Measurements from ENCODE around the gene ZKSCAN8. TPM values are rescaled to one million over a fixed set of nuclear protein-coding genes. Genes with fewer than 3 reads are reported as not detected.

ZKSCAN8 gene
- total RNA-seq, 1 donor from 2014 or later = 25.1 TPM

DNA sequence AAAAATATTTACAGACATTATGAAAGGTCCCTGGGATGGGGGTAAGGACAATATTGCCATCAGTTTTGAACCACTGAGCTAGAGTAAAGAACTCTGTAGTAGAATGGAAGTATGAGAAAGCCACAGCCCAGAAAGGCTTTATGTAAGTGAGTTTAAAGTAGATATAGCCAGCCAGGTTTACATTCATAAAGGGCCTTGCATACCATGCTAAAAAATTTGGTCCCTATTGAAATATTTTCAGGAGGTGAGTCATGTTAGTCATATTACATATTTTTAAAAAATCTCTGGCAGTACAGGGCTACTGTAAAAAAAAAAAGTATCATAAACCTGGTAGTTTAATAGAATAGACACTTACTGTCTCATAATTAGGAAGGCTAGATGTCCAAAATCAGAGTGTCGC, 3.5 kb downstream of the ZKSCAN8 start:
- Mint-ChIP-seq H3K27me3 (ENCODE audit: low read depth, unreplicated experiment) (no peaks in the 10 kb centered on the region), H3K9me3 (ENCODE audit: unreplicated experiment) (no peaks in the 10 kb centered on the region), H3K4me1 (ENCODE audit: low read depth, unreplicated experiment) (peaks cover 14% of the 10 kb centered on the region), H3K4me3 (ENCODE audit: unreplicated experiment) (no peak overlapping the region), H3K36me3 (ENCODE audit: low read depth, unreplicated experiment) (peaks cover 7% of the 10 kb centered on the region), H3K27ac (ENCODE audit: unreplicated experiment) (no peak overlapping the region)
- Histone ChIP-seq H2AFZ (ENCODE audit: low read depth, low read length) (no peak overlapping the region), H3K9ac (ENCODE audit: low read length) (no peak overlapping the region), H3K9me3 (ENCODE audit: insufficient read depth, low read depth, low read length) (no peaks in the 10 kb centered on the region), H3K79me2 (ENCODE audit: insufficient read depth, low read length) (peaks cover 65% of the 10 kb centered on the region), H3K4me1 (ENCODE audit: insufficient read depth, low read length) (no peaks in the 10 kb centered on the region), H3K4me2 (ENCODE audit: low read length) (no peak overlapping the region), H3K36me3 (ENCODE audit: insufficient read depth, low read length) (peaks cover 30% of the 10 kb centered on the region), H3K27me3 (ENCODE audit: insufficient read depth, low read length) (no peaks in the 10 kb centered on the region), H3K4me3 (ENCODE audit: insufficient read depth, low read depth, low read length) (no peak overlapping the region), H4K20me1 (ENCODE audit: insufficient read depth, low read length) (peaks cover 13% of the 10 kb centered on the region), H3K27ac (ENCODE audit: low read depth, low read length) (no peak overlapping the region)
- FAIRE-seq = no peak
- no peak for TF ChIP-seq EZH2 (IDR thresholded peaks at IDR 0.05; ENCODE audit: insufficient read depth, low read length)
- no peak for TF ChIP-seq CTCF (IDR thresholded peaks at IDR 0.05; ENCODE audit: insufficient read depth, low read depth, low read length)
- DNase-seq (ENCODE audit: low read depth) = no peak

GRCh38 chr6:28152531-28152930, 10.8 kb downstream of the ZKSCAN8 start:
- Mint-ChIP-seq H3K4me3 (ENCODE audit: unreplicated experiment) (no peak overlapping the region), H3K27ac (ENCODE audit: unreplicated experiment) (no peak overlapping the region), H3K36me3 (ENCODE audit: low read depth, unreplicated experiment) (peaks cover 55% of the 10 kb centered on the region), H3K9me3 (ENCODE audit: unreplicated experiment) (peaks cover 10% of the 10 kb centered on the region), H3K4me1 (ENCODE audit: low read depth, unreplicated experiment) (no peaks in the 10 kb centered on the region), H3K27me3 (ENCODE audit: low read depth, unreplicated experiment) (no peaks in the 10 kb centered on the region)
- H3K4me2 ChIP-seq (ENCODE audit: low read length) = no peak overlapping the region
- no peaks in the 10 kb centered on the region for H3K4me1 ChIP-seq (ENCODE audit: insufficient read depth, low read length)
- peaks cover 13% of the 10 kb centered on the region for H3K79me2 ChIP-seq (ENCODE audit: insufficient read depth, low read length)
- no peak overlapping the region for H3K9ac ChIP-seq (ENCODE audit: low read length)
- no peak for TF ChIP-seq EZH2 (IDR thresholded peaks at IDR 0.05; ENCODE audit: insufficient read depth, low read length)
- H3K36me3 ChIP-seq (ENCODE audit: insufficient read depth, low read length) = peaks cover 78% of the 10 kb centered on the region
- DNase-seq (ENCODE audit: low read depth) (no peak), FAIRE-seq (no peak)
- H3K4me3 ChIP-seq (ENCODE audit: insufficient read depth, low read depth, low read length) = no peak overlapping the region
- H3K9me3 ChIP-seq (ENCODE audit: insufficient read depth, low read depth, low read length) = peaks cover 29% of the 10 kb centered on the region
- no peaks in the 10 kb centered on the region for H4K20me1 ChIP-seq (ENCODE audit: insufficient read depth, low read length)
- no peak overlapping the region for H2AFZ ChIP-seq (ENCODE audit: low read depth, low read length)
- no peaks in the 10 kb centered on the region for H3K27me3 ChIP-seq (ENCODE audit: insufficient read depth, low read length)
- H3K27ac ChIP-seq (ENCODE audit: low read depth, low read length) = no peak overlapping the region

- Mint-ChIP-seq H3K4me1 (ENCODE audit: low read depth, unreplicated experiment) (no peaks in the 10 kb centered on the region), H3K9me3 (ENCODE audit: unreplicated experiment) (peaks cover 10% of the 10 kb centered on the region), H3K36me3 (ENCODE audit: low read depth, unreplicated experiment) (peaks cover 55% of the 10 kb centered on the region), H3K27ac (ENCODE audit: unreplicated experiment) (no peak overlapping the region), H3K27me3 (ENCODE audit: low read depth, unreplicated experiment) (no peaks in the 10 kb centered on the region), H3K4me3 (ENCODE audit: unreplicated experiment) (no peak overlapping the region)
- no peaks in the 10 kb centered on the region for H3K4me1 ChIP-seq (ENCODE audit: insufficient read depth, low read length)
- H3K4me2 ChIP-seq (ENCODE audit: low read length) = no peak overlapping the region
- no peaks in the 10 kb centered on the region for H3K27me3 ChIP-seq (ENCODE audit: insufficient read depth, low read length)
- H3K36me3 ChIP-seq (ENCODE audit: insufficient read depth, low read length) = peaks cover 73% of the 10 kb centered on the region
- H3K79me2 ChIP-seq (ENCODE audit: insufficient read depth, low read length) = peaks cover 4% of the 10 kb centered on the region
- no peaks in the 10 kb centered on the region for H4K20me1 ChIP-seq (ENCODE audit: insufficient read depth, low read length)
- H3K9me3 ChIP-seq (ENCODE audit: insufficient read depth, low read depth, low read length) = peaks cover 29% of the 10 kb centered on the region
- no peak for TF ChIP-seq CTCF (IDR thresholded peaks at IDR 0.05; ENCODE audit: insufficient read depth, low read depth, low read length)
- TF ChIP-seq EZH2 (IDR thresholded peaks at IDR 0.05; ENCODE audit: insufficient read depth, low read length) = no peak
- H3K4me3 ChIP-seq (ENCODE audit: insufficient read depth, low read depth, low read length) = no peak overlapping the region
- no peak overlapping the region for H3K9ac ChIP-seq (ENCODE audit: low read length)
- DNase-seq (ENCODE audit: low read depth) = no peak
- H2AFZ ChIP-seq (ENCODE audit: low read depth, low read length) = no peak overlapping the region
- H3K27ac ChIP-seq (ENCODE audit: low read depth, low read length) = no peak overlapping the region
- FAIRE-seq = no peak
These were observed 11.9 kb downstream of the ZKSCAN8 start for GRCh38 chr6:28153546-28153945.
